ENCODE results near the gene FHAD1. TPM values are rescaled to one million over a fixed set of nuclear protein-coding genes. Genes with fewer than 3 reads are reported as not detected.

FHAD1 gene
- total and polyA plus RNA-seq, 4 donors, result under 0.01 to 0.13 (median 0.05) TPM; not detected in 1

DNA sequence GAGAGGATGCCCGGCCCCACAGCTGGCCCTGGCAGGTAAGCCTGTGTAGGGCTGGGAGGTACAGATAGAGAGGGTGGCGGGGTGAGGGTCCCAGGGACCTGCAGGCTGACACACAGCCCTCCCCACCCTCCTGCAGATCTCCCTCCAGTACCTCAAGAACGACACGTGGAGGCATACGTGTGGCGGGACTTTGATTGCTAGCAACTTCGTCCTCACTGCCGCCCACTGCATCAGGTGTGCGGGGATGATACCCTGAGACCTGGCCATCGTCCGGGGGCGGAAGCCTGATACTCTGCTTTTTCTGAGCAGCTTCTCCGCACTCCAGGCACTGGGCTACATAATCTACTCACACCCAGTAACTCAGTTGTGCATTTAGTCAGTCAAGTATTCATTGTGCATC, 193.3 kb downstream of the FHAD1 start:
- Histone ChIP-seq H3K4me3 (ENCODE audit: low read depth in 1 of 3, low read length in 3 of 3) (no peak overlapping the region), H3K9ac (ENCODE audit: low read depth in 1 of 2, low read length in 2 of 2) (no peak overlapping the region), H3K27ac (ENCODE audit: low read depth in 1 of 2, low read length in 2 of 2) (no peak overlapping the region), H3K9me3 (ENCODE audit: control insufficient read depth in 4 of 4, low read length in 3 of 4) (no peaks in the 10 kb centered on the region), H3K27me3 (ENCODE audit: control insufficient read depth in 4 of 4, insufficient read depth in 4 of 4, low read length in 3 of 4) (no peaks in the 10 kb centered on the region), H3K4me1 (ENCODE audit: control insufficient read depth in 4 of 4, insufficient read depth in 4 of 4, low read length in 3 of 4) (no peaks in the 10 kb centered on the region), H3K36me3 (ENCODE audit: control insufficient read depth in 4 of 4, insufficient read depth in 3 of 4, low read depth in 1 of 4, low read length in 3 of 4) (no peaks in the 10 kb centered on the region)
- no peak for DNase-seq (ENCODE audit: low spot score)
- TF ChIP-seq JUND (IDR thresholded peaks at IDR 0.05) (no peak), FOXA2 (IDR thresholded peaks at IDR 0.05) (no peak), FOXA1 (IDR thresholded peaks at IDR 0.05) (no peak), RAD21 (IDR thresholded peaks at IDR 0.05) (no peak), GABPA (IDR thresholded peaks at IDR 0.05 in 1 of 2, conservative IDR thresholded peaks at IDR 0.05 in 1 of 2) (no peak), RXRA (IDR thresholded peaks at IDR 0.05) (no peak), SP1 (IDR thresholded peaks at IDR 0.05) (no peak), TAF1 (conservative IDR thresholded peaks at IDR 0.05) (no peak), HNF4G (IDR thresholded peaks at IDR 0.05) (no peak), HNF4A (conservative IDR thresholded peaks at IDR 0.05) (no peak)
- TF ChIP-seq, protein P1, sequence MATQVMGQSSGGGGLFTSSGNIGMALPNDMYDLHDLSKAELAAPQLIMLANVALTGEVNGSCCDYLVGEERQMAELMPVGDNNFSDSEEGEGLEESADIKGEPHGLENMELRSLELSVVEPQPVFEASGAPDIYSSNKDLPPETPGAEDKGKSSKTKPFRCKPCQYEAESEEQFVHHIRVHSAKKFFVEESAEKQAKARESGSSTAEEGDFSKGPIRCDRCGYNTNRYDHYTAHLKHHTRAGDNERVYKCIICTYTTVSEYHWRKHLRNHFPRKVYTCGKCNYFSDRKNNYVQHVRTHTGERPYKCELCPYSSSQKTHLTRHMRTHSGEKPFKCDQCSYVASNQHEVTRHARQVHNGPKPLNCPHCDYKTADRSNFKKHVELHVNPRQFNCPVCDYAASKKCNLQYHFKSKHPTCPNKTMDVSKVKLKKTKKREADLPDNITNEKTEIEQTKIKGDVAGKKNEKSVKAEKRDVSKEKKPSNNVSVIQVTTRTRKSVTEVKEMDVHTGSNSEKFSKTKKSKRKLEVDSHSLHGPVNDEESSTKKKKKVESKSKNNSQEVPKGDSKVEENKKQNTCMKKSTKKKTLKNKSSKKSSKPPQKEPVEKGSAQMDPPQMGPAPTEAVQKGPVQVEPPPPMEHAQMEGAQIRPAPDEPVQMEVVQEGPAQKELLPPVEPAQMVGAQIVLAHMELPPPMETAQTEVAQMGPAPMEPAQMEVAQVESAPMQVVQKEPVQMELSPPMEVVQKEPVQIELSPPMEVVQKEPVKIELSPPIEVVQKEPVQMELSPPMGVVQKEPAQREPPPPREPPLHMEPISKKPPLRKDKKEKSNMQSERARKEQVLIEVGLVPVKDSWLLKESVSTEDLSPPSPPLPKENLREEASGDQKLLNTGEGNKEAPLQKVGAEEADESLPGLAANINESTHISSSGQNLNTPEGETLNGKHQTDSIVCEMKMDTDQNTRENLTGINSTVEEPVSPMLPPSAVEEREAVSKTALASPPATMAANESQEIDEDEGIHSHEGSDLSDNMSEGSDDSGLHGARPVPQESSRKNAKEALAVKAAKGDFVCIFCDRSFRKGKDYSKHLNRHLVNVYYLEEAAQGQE (IDR thresholded peaks at IDR 0.05), result no peak
- TF ChIP-seq, protein P2, sequence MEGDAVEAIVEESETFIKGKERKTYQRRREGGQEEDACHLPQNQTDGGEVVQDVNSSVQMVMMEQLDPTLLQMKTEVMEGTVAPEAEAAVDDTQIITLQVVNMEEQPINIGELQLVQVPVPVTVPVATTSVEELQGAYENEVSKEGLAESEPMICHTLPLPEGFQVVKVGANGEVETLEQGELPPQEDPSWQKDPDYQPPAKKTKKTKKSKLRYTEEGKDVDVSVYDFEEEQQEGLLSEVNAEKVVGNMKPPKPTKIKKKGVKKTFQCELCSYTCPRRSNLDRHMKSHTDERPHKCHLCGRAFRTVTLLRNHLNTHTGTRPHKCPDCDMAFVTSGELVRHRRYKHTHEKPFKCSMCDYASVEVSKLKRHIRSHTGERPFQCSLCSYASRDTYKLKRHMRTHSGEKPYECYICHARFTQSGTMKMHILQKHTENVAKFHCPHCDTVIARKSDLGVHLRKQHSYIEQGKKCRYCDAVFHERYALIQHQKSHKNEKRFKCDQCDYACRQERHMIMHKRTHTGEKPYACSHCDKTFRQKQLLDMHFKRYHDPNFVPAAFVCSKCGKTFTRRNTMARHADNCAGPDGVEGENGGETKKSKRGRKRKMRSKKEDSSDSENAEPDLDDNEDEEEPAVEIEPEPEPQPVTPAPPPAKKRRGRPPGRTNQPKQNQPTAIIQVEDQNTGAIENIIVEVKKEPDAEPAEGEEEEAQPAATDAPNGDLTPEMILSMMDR (IDR thresholded peaks at IDR 0.05; ENCODE audit: low read depth, low read length, missing input control), result no peak
- TF ChIP-seq, protein P3, sequence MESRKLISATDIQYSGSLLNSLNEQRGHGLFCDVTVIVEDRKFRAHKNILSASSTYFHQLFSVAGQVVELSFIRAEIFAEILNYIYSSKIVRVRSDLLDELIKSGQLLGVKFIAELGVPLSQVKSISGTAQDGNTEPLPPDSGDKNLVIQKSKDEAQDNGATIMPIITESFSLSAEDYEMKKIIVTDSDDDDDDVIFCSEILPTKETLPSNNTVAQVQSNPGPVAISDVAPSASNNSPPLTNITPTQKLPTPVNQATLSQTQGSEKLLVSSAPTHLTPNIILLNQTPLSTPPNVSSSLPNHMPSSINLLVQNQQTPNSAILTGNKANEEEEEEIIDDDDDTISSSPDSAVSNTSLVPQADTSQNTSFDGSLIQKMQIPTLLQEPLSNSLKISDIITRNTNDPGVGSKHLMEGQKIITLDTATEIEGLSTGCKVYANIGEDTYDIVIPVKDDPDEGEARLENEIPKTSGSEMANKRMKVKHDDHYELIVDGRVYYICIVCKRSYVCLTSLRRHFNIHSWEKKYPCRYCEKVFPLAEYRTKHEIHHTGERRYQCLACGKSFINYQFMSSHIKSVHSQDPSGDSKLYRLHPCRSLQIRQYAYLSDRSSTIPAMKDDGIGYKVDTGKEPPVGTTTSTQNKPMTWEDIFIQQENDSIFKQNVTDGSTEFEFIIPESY (IDR thresholded peaks at IDR 0.05), result no peak
- TF ChIP-seq, protein P4, sequence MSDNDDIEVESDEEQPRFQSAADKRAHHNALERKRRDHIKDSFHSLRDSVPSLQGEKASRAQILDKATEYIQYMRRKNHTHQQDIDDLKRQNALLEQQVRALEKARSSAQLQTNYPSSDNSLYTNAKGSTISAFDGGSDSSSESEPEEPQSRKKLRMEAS (IDR thresholded peaks at IDR 0.05), result no peak
- WGBS, result 94% methylated on average over 13 of the region's 13 CpGs

DNA sequence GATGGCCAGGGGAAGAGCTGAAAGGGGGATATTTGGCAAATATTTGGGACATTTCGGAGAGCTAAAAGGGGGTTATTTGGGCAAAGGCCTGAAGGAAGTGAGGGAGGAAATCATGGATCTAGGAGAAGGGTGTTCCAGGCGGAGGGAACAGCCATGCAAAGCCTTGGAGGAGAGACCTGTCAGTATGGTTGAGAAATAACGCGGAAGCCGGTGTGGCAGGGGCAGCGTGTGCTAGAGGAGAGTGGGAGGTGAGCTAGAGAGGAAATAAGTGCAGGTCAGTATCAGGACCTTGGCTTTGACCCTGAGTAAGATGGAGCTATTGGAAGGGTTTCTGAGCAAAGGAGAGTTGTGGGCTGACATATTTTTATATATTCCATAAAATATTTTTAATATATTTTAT, 194.2 kb downstream of the FHAD1 start:
- DNase-seq (ENCODE audit: low spot score), result no peak
- 89% methylated on average over 6 of the region's 6 CpGs for WGBS
- Histone ChIP-seq H3K36me3 (ENCODE audit: control insufficient read depth in 4 of 4, insufficient read depth in 3 of 4, low read depth in 1 of 4, low read length in 3 of 4) (no peaks in the 10 kb centered on the region), H3K9ac (ENCODE audit: low read depth in 1 of 2, low read length in 2 of 2) (no peak overlapping the region), H3K9me3 (ENCODE audit: control insufficient read depth in 4 of 4, low read length in 3 of 4) (no peaks in the 10 kb centered on the region), H3K27me3 (ENCODE audit: control insufficient read depth in 4 of 4, insufficient read depth in 4 of 4, low read length in 3 of 4) (no peaks in the 10 kb centered on the region), H3K27ac (ENCODE audit: low read depth in 1 of 2, low read length in 2 of 2) (no peak overlapping the region), H3K4me3 (ENCODE audit: low read depth in 1 of 3, low read length in 3 of 3) (no peak overlapping the region), H3K4me1 (ENCODE audit: control insufficient read depth in 4 of 4, insufficient read depth in 4 of 4, low read length in 3 of 4) (no peaks in the 10 kb centered on the region)
- no peak for TF ChIP-seq RXRA (IDR thresholded peaks at IDR 0.05)
- TF ChIP-seq EGR1 (IDR thresholded peaks at IDR 0.05; ENCODE audit: low read depth in 2 of 2), result no peak
- TF ChIP-seq, protein P1 (IDR thresholded peaks at IDR 0.05), result no peak
- TF ChIP-seq TAF1 (conservative IDR thresholded peaks at IDR 0.05), result no peak
- no peak for TF ChIP-seq HNF4G (IDR thresholded peaks at IDR 0.05)
- TF ChIP-seq YY1 (IDR thresholded peaks at IDR 0.05), result no peak
- no peak for TF ChIP-seq JUND (IDR thresholded peaks at IDR 0.05)
- TF ChIP-seq GABPA (IDR thresholded peaks at IDR 0.05 in 1 of 2, conservative IDR thresholded peaks at IDR 0.05 in 1 of 2), result no peak
- no peak for TF ChIP-seq SP1 (IDR thresholded peaks at IDR 0.05)
- TF ChIP-seq, protein P4 (IDR thresholded peaks at IDR 0.05), result no peak
- TF ChIP-seq, protein P5, sequence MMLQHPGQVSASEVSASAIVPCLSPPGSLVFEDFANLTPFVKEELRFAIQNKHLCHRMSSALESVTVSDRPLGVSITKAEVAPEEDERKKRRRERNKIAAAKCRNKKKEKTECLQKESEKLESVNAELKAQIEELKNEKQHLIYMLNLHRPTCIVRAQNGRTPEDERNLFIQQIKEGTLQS (IDR thresholded peaks at IDR 0.05), result no peak
- TF ChIP-seq RAD21 (IDR thresholded peaks at IDR 0.05), result no peak
- TF ChIP-seq NR2F2 (IDR thresholded peaks at IDR 0.05), result no peak
- TF ChIP-seq, protein P3 (IDR thresholded peaks at IDR 0.05), result no peak
- no peak for TF ChIP-seq FOXA1 (IDR thresholded peaks at IDR 0.05)

All from liver (tissue), 9 donors.